HCT116 (cell line): ENCODE results near the gene DDRGK1.

Experiments used
- CTCF ChIP-seq, 3 experiments: fragments of 200-600 bp in 1 of 3; sonication (generic) in 1 of 3; IDR thresholded peaks in 2 of 3; conservative IDR thresholded peaks in 1 of 3; 2 replicates each; pipeline ENCODE4 v1.5.1; 2012 to 2017; ENCODE audit warnings: low read depth in 2 of 3, low read length in 2 of 3, antibody characterized with exemption in 1 of 3, borderline replicate concordance in 1 of 3, control low read depth in 1 of 3, mild to moderate bottlenecking in 1 of 3, mixed read lengths in 1 of 3, mixed run types in 1 of 3, moderate library complexity in 1 of 3; ENCODE audit not compliant: insufficient read depth in 1 of 3
- EZH2 ChIP-seq: fragments of 200-600 bp; sonication (generic); IDR thresholded peaks from 2 replicates; pipeline ENCODE4 v1.6.1; 2017; ENCODE audit warnings: antibody characterized with exemption, mixed run types
- MAX ChIP-seq: IDR thresholded peaks from 2 replicates; pipeline ENCODE4 v1.6.1; 2012
- POLR2A ChIP-seq: IDR thresholded peaks from 2 replicates; pipeline ENCODE4 v1.7.0; 2011; ENCODE audit warnings: borderline replicate concordance; ENCODE audit not compliant: insufficient read depth, insufficient read length; ENCODE audit errors: extremely low read depth
- POLR2AphosphoS5 ChIP-seq: IDR thresholded peaks from 2 replicates; pipeline ENCODE4 v1.6.1; 2011; ENCODE audit warnings: mild to moderate bottlenecking, low read depth, low read length, moderate library complexity
- RAD21 ChIP-seq: IDR thresholded peaks from 2 replicates; pipeline ENCODE4 v1.6.1; 2012; ENCODE audit warnings: low read depth, mild to moderate bottlenecking
- REST ChIP-seq: IDR thresholded peaks from 2 replicates; pipeline ENCODE4 v1.6.1; 2012; ENCODE audit warnings: low read depth
- TCF7L2 ChIP-seq: IDR thresholded peaks from 2 replicates; pipeline ENCODE4 v1.7.0; 2011; ENCODE audit warnings: borderline replicate concordance, inconsistent platforms; ENCODE audit not compliant: insufficient read depth, insufficient read length; ENCODE audit errors: extremely low read depth
- YY1 ChIP-seq: IDR thresholded peaks from 2 replicates; pipeline ENCODE4 v1.6.1; 2011; ENCODE audit warnings: low read length, low read depth, moderate library complexity, mild to moderate bottlenecking; ENCODE audit not compliant: insufficient replicate concordance; ENCODE audit errors: extremely low read depth

GRCh38 chr20:3226864-3227263 lies 22.4 kb upstream of the DDRGK1 start:
- TF ChIP-seq REST (no peak), POLR2A (no peak), TCF7L2 (no peak), CTCF (IDR thresholded peaks at IDR 0.05 in 2 of 3, conservative IDR thresholded peaks at IDR 0.05 in 1 of 3; ENCODE audit: borderline replicate concordance in 1 of 3, insufficient read depth in 1 of 3, low read depth in 2 of 3, low read length in 2 of 3) (no peak), RAD21 (no peak), YY1 (no peak), EZH2 (no peak), POLR2AphosphoS5 (no peak), MAX (no peak)
